Aorta (tissue), 5 donors: Measurements from ENCODE around the gene SIK2. TPM values are rescaled to one million over a fixed set of nuclear protein-coding genes. Genes with fewer than 3 reads are reported as not detected.

Experiments used
- ATAC-seq: fragments of 200-7000 bp; cut with Tn5 transposase; one replicate; pipeline ENCODE4 v1.9.1; 2022; ENCODE audit warnings: moderate library complexity; ENCODE audit not compliant: low FRiP score
- DNase-seq, 2 donors: peaks; one replicate each; pipeline ENCODE4 v3.0.0-alpha.2; 2020
- H3K27ac ChIP-seq, 2 donors: one replicate each; pipeline ENCODE4 v1.5.1; 2013; ENCODE audit warnings: low read length in 2 of 2, mild to moderate bottlenecking in 2 of 2, moderate library complexity in 2 of 2, control low read depth in 1 of 2, inconsistent platforms in 1 of 2, low read depth in 1 of 2
- H3K27me3 ChIP-seq, 2 donors: one replicate each; pipeline ENCODE4 v1.6.1; 2013; ENCODE audit warnings: control low read depth in 1 of 2, low read length in 1 of 2, mild to moderate bottlenecking in 1 of 2, moderate library complexity in 1 of 2; ENCODE audit not compliant: insufficient read depth in 2 of 2, control insufficient read depth in 1 of 2
- H3K36me3 ChIP-seq, 2 donors: one replicate each; pipeline ENCODE4 v1.6.1; 2013; ENCODE audit warnings: control low read depth in 1 of 2, low read length in 1 of 2, mild to moderate bottlenecking in 1 of 2; ENCODE audit not compliant: insufficient read depth in 2 of 2, control insufficient read depth in 1 of 2
- H3K4me1 ChIP-seq, 2 donors: one replicate each; pipeline ENCODE4 v1.6.1; 2013; ENCODE audit warnings: low read length in 2 of 2, control low read depth in 1 of 2, mild to moderate bottlenecking in 1 of 2, moderate library complexity in 1 of 2; ENCODE audit not compliant: insufficient read depth in 2 of 2, control insufficient read depth in 1 of 2
- H3K4me3 ChIP-seq, 2 donors: one replicate each; pipeline ENCODE4 v1.5.1; 2013; ENCODE audit warnings: low read length in 2 of 2, control low read depth in 1 of 2, mild to moderate bottlenecking in 1 of 2
- H3K9me3 ChIP-seq: one replicate; pipeline ENCODE4 v1.6.1; 2013; ENCODE audit warnings: mild to moderate bottlenecking, low read length; ENCODE audit not compliant: control insufficient read depth
- WGBS, 2 donors: extraction: QIAGEN DNeasy Blood & Tissue Kit; methylation state at CpG; one replicate each; pipeline ENCODE4 v1.1.7; 2013; 5-methylcytosine and 5-hydroxymethylcytosine counted together
- intact Hi-C, 2 donors: fragments of 100-400 bp; cut with DNase I; formaldehyde crosslinking; loops; one replicate each; pipeline versions ENCODE4 v1.14.2 to v1.15.0; 2022
- polyA plus RNA-seq, 2 donors: library from polyadenylated mRNA; stranded (reverse); fragments of 200-250 nt; gene quantifications; one replicate each; pipeline ENCODE4 v1.2.3, GENCODE V29; 2013
- total RNA-seq, 2 donors: library from RNA; stranded (reverse); fragmentation: NEBNext Ultra II Directional; extraction: Animal tissue kit (Norgen Biotek cat#: 25700); gene quantifications; one replicate each; pipeline ENCODE4 v1.2.1, GENCODE V29; 2021
- donor health status: healthy with polysubstance abuse.
- donor health status: Bipolar disorder and iron deficiency.
- donor health status: DM: no; HTN: no; CAD: no.
- donor health status: DM: no; HTN: no; CAD: no.
- donor health status: DM: yes; HTN: yes; CAD: no.

Gene SIK2
- total and polyA plus RNA-seq, 4 donors = 3.5 to 21.9 (median 10.8) TPM

DNA sequence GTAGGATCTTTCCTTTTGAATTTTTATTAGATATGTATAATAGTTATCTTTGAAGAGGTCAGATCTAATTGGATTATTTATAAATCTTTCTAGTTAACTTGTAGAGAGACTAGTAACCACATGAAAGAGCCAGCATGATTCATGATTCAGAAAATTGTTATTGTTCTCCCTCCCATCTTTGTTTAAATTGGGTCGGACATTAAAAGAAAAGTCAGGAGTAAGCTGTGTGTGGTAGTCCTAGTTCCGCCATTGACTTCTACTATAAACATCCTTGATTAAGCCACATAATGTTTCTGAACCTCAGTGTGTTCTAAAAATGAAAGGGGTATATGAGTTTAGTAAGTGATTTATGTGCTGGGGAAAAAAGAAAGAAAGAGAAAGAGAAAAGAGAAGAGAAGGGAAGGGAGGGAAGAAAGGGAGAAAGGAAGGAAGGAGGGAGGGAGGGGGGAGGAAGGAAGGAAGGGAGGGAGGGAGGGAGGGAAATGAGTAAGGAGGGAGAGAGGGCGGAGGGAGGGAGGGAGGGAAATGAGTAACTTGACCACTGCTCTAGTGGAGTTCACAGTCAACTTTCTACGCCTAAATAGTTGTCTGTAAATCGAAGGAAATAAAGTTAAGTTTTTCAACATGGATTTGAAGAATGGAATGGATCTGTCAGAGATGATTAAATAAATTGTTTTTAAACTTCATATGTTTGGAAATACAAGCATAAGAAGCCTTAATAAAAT lies 32.9 kb downstream of the SIK2 start:
- Histone ChIP-seq H3K36me3 (no peaks in the 10 kb centered on the region), H3K27me3 (no peaks in the 10 kb centered on the region), H3K4me3 (no peak overlapping the region), H3K4me1 (peaks cover 2 to 4% of the 10 kb centered on the region in 2 donors), H3K27ac (no peak overlapping the region), H3K9me3 (no peaks in the 10 kb centered on the region)
- intact Hi-C loops = no loop called here
- WGBS, 2 donors = 45 to 54% methylated on average over 5 of the region's 5 CpGs
- ATAC-seq (no peak), DNase-seq (no peak)

- Histone ChIP-seq H3K4me1 (peaks cover 2 to 4% of the 10 kb centered on the region in 2 donors), H3K27ac (no peak overlapping the region), H3K36me3 (no peaks in the 10 kb centered on the region), H3K4me3 (no peak overlapping the region), H3K9me3 (no peaks in the 10 kb centered on the region), H3K27me3 (no peaks in the 10 kb centered on the region)
- 3 to 9% methylated on average over 1 of the region's 1 CpG for WGBS, 2 donors
- ATAC-seq (peak; percentile 83), DNase-seq (peak in 1 of 2 donors; percentile 48)
- intact Hi-C loops = no loop called here
These were observed 33.4 kb downstream of the SIK2 start for GRCh38 chr11:111635706-111636045.

GRCh38 chr11:111637885-111638284 lies 35.6 kb downstream of the SIK2 start:
- H3K9me3 ChIP-seq = no peaks in the 10 kb centered on the region
- H3K27me3 ChIP-seq = no peaks in the 10 kb centered on the region
- H3K36me3 ChIP-seq = no peaks in the 10 kb centered on the region
- ATAC-seq (no peak), DNase-seq (no peak)
- no peak overlapping the region for H3K27ac ChIP-seq
- H3K4me3 ChIP-seq = no peak overlapping the region
- H3K4me1 ChIP-seq = peaks cover 2 to 3% of the 10 kb centered on the region in 2 donors
- WGBS, 2 donors = 96 to 97% methylated on average over 4 of the region's 4 CpGs
- intact Hi-C loops = no loop called here

GRCh38 chr11:111639226-111639925 lies 37.1 kb downstream of the SIK2 start:
- intact Hi-C loops = no loop called here
- H3K4me1 ChIP-seq = peaks cover 0 to 2% of the 10 kb centered on the region in 2 donors

GRCh38 chr11:111641339-111642015 lies 39.2 kb downstream of the SIK2 start:
- 90 to 95% methylated on average over 2 of the region's 2 CpGs for WGBS, 2 donors
- Histone ChIP-seq H3K36me3 (no peaks in the 10 kb centered on the region), H3K27me3 (no peaks in the 10 kb centered on the region), H3K4me1 (peaks cover 0 to 2% of the 10 kb centered on the region in 2 donors), H3K9me3 (no peaks in the 10 kb centered on the region), H3K27ac (no peak overlapping the region), H3K4me3 (no peak overlapping the region)
- DNase-seq = no peak
- intact Hi-C loops = no loop called here
- ATAC-seq = no peak

More at GRCh38 chr11:111639226-111639925, 37.1 kb downstream of the SIK2 start:
- 47 to 66% methylated on average over 1 of the region's 1 CpG for WGBS, 2 donors
- Histone ChIP-seq H3K4me3 (no peak overlapping the region), H3K36me3 (no peaks in the 10 kb centered on the region), H3K9me3 (no peaks in the 10 kb centered on the region), H3K27ac (no peak overlapping the region), H3K27me3 (no peaks in the 10 kb centered on the region)
- ATAC-seq (no peak), DNase-seq (no peak)

GRCh38 chr11:111642542-111642941 lies 40.3 kb downstream of the SIK2 start:
- no peak overlapping the region for H3K27ac ChIP-seq
- no peaks in the 10 kb centered on the region for H3K36me3 ChIP-seq
- DNase-seq (no peak), ATAC-seq (no peak)
- intact Hi-C loops = no loop called here
- H3K27me3 ChIP-seq = no peaks in the 10 kb centered on the region
- H3K9me3 ChIP-seq = no peaks in the 10 kb centered on the region
- no peak overlapping the region for H3K4me3 ChIP-seq
- WGBS, 2 donors = 85 to 97% methylated on average over 1 of the region's 1 CpG
- H3K4me1 ChIP-seq = peaks cover 0 to 2% of the 10 kb centered on the region in 2 donors

DNA sequence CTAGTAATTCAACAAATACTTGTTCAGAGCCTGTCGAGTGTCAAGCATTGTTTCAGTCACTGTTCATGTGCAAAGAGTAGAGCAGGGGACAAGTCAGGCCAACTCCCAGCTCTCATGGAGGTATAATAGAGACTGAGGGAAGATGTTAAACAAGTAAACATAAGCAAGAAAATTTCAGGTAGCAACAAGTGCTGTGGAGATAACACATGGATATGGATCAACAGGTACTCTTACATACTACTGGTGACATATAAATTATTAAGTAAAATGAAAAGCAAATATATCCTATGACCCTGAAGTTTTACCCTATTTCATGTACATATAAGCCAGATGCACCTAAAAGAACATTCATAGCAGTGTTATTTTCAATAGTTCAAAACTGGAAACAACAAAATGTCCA lies 42.7 kb downstream of the SIK2 start:
- no peak for DNase-seq
- H3K36me3 ChIP-seq = no peaks in the 10 kb centered on the region
- intact Hi-C loops = no loop called here
- 83 to 85% methylated on average over 1 of the region's 1 CpG for WGBS, 2 donors
- no peak overlapping the region for H3K27ac ChIP-seq
- H3K27me3 ChIP-seq = no peaks in the 10 kb centered on the region
- no peaks in the 10 kb centered on the region for H3K9me3 ChIP-seq
- H3K4me3 ChIP-seq = no peak overlapping the region
- H3K4me1 ChIP-seq = no peaks in the 10 kb centered on the region
- ATAC-seq = no peak

GRCh38 chr11:111645657-111646316 lies 43.5 kb downstream of the SIK2 start:
- no peak for DNase-seq
- H3K27me3 ChIP-seq = no peaks in the 10 kb centered on the region
- H3K27ac ChIP-seq = no peak overlapping the region
- no peaks in the 10 kb centered on the region for H3K4me1 ChIP-seq
- H3K9me3 ChIP-seq = no peaks in the 10 kb centered on the region
- 96 to 98% methylated on average over 9 of the region's 9 CpGs for WGBS, 2 donors
- intact Hi-C loops = no loop called here
- ATAC-seq = no peak
- H3K36me3 ChIP-seq = no peaks in the 10 kb centered on the region
- no peak overlapping the region for H3K4me3 ChIP-seq
